Measurements from ENCODE around the gene CETP.

DNA sequence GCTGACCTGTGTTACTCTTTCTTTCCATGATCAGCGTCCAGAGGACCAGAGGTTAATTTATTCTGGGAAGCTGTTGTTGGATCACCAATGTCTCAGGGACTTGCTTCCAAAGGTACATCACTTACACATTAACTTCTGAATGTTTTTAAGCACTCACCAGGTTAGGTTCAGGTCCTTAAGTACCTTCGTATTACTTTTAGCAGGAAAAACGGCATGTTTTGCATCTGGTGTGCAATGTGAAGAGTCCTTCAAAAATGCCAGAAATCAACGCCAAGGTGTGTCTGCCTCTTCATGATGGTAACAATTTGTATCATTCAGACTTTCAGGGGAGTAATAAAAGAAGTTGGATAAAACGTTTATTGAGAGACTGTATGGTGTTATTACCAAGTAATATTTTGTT lies 26.5 kb upstream of the CETP start:
- TF ChIP-seq POLR2A (IDR thresholded peaks at IDR 0.05) (no peak), CTCF (IDR thresholded peaks at IDR 0.05) (no peak), EP300 (IDR thresholded peaks at IDR 0.05) (no peak), POLR2AphosphoS5 (IDR thresholded peaks at IDR 0.05) (no peak)

All from suprapubic skin (tissue), 4 donors.